Mesothelial cell of epicardium (in vitro differentiated cells): ENCODE measurements around the gene NFKBIZ. TPM values are rescaled to one million over a fixed set of nuclear protein-coding genes. Genes with fewer than 3 reads are reported as not detected.

Source experiments
- DNase-seq, 2 experiments: peaks; one replicate each; pipeline ENCODE4 v3.0.0; 2021; ENCODE audit warnings: low spot score in 2 of 2; ENCODE audit not compliant: unreplicated experiment in 2 of 2
- H3K27ac Mint-ChIP-seq: 2 replicates; pipeline ENCODE4 v1.8.0; 2021; ENCODE audit warnings: mixed read lengths
- H3K27me3 Mint-ChIP-seq: 2 replicates; pipeline ENCODE4 v1.8.0; 2021; ENCODE audit warnings: low read depth, mixed read lengths
- H3K36me3 Mint-ChIP-seq: 2 replicates; pipeline ENCODE4 v1.8.0; 2021; ENCODE audit warnings: mixed read lengths
- H3K4me1 Mint-ChIP-seq: 2 replicates; pipeline ENCODE4 v1.8.0; 2021; ENCODE audit warnings: mixed read lengths
- H3K4me3 Mint-ChIP-seq: 2 replicates; pipeline ENCODE4 v1.8.0; 2021; ENCODE audit warnings: mild to moderate bottlenecking, moderate library complexity, mixed read lengths
- H3K9me3 Mint-ChIP-seq: 2 replicates; pipeline ENCODE4 v1.8.0; 2021; ENCODE audit warnings: mixed read lengths
- total RNA-seq: library from RNA; stranded (reverse); gene quantifications from 3 replicates; pipeline ENCODE4 v1.2.1, GENCODE V29; 2021
- TF ChIP-seq, protein P1 (sequence below): fragments of 200-600 bp; sonication (generic); IDR thresholded peaks from one replicate; pipeline ENCODE4 v1.5.0; 2021; ENCODE audit warnings: antibody characterized with exemption; ENCODE audit not compliant: unreplicated experiment

NFKBIZ gene
- 134 to 142 TPM (median 136 TPM) in 3 replicates for total RNA-seq

DNA sequence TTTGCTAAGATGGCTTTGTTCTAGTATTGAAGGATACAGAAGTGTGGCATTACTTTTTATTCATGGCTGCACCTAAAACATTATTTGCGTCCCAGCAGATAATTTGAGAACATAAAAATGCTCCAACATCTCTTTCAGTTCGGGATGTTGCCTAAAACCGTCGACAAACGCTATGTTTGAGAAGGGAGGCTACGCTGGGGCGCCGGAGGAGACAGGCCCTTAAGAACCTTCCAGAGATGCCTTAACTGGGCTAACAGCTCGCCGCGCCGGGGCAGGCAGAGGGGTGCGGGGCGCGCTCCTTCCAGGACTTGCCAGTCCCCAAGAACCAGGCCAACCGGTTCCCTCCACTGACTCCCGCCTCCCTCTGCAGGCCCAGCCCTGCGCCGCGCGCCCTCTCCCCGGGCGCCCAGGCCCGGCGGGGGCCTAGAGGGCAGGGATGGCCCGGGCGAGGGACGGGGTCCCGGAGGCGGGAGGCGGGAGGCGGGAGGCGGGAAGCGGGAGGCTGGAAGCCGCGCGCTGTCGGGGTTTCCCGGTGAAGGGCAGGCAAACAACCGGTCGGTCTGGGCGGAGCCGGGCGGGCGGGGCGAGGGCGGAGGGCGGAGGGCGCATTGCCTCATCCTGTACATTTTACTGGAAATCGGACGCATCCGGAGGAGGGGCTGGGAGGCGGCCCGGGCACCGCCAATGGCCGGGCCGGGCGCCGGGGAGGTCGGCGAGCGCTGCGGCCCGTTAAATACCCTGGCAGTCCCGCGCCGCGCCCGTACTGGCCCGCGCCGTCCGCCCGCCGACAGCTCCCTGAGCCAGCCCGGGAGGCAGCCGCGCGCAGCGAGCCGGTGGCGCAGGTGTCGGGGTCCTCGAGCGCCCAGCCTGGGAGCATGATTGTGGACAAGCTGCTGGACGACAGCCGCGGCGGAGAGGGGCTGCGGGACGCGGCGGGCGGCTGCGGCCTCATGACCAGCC is at the start of gene NFKBIZ:
Gene NFKBIZ (plus strand): TSS at position 761 of the 960 bp plus-strand sequence. CDS start 115 bp downstream, at position 876.
- peaks cover 39% of the 10 kb centered on the region for H3K4me1 Mint-ChIP-seq
- no peaks in the 10 kb centered on the region for H3K27me3 Mint-ChIP-seq
- H3K36me3 Mint-ChIP-seq = peaks cover 29% of the 10 kb centered on the region
- peak within 1 kb of the TSS; percentile 90 for H3K4me3 Mint-ChIP-seq
- peak within 1 kb of the TSS; percentile 98 for H3K27ac Mint-ChIP-seq
- peak; percentile 76 to 88 for DNase-seq
- H3K9me3 Mint-ChIP-seq = no peaks in the 10 kb centered on the region
- TF ChIP-seq, protein P1, sequence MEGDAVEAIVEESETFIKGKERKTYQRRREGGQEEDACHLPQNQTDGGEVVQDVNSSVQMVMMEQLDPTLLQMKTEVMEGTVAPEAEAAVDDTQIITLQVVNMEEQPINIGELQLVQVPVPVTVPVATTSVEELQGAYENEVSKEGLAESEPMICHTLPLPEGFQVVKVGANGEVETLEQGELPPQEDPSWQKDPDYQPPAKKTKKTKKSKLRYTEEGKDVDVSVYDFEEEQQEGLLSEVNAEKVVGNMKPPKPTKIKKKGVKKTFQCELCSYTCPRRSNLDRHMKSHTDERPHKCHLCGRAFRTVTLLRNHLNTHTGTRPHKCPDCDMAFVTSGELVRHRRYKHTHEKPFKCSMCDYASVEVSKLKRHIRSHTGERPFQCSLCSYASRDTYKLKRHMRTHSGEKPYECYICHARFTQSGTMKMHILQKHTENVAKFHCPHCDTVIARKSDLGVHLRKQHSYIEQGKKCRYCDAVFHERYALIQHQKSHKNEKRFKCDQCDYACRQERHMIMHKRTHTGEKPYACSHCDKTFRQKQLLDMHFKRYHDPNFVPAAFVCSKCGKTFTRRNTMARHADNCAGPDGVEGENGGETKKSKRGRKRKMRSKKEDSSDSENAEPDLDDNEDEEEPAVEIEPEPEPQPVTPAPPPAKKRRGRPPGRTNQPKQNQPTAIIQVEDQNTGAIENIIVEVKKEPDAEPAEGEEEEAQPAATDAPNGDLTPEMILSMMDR = no peak

- H3K27me3 Mint-ChIP-seq = no peaks in the 10 kb centered on the region
- no peak overlapping the region for H3K27ac Mint-ChIP-seq
- H3K4me1 Mint-ChIP-seq = peaks cover 2% of the 10 kb centered on the region
- peaks cover 6% of the 10 kb centered on the region for H3K9me3 Mint-ChIP-seq
- H3K36me3 Mint-ChIP-seq = peaks cover 29% of the 10 kb centered on the region
- TF ChIP-seq, protein P1 = no peak
- no peak for DNase-seq
- no peak overlapping the region for H3K4me3 Mint-ChIP-seq
Measured at GRCh38 chr3:101801174-101801573, 48.1 kb upstream of the NFKBIZ start.

DNA sequence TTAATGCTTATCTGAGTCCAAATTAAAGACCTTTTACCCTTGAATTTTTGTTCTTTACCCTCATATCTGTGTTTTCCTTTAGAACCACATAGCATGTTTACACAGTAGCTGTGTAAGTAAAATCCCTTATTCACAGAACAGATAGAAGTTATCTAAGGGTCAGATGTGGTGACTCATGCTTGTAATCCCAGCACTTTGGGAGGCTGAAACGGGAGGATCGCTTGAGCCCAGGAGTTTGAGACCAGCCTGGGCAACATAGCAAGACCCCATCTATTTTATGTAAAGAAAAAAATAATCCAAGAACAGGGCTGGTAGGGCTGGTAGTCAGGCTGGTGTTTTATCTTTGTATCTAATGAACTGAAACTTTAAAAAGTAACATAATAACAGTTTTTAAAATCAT is 47.1 kb upstream of the NFKBIZ start:
- Mint-ChIP-seq H3K36me3 (peaks cover 23% of the 10 kb centered on the region), H3K9me3 (peaks cover 6% of the 10 kb centered on the region), H3K27me3 (no peaks in the 10 kb centered on the region), H3K4me1 (peaks cover 5% of the 10 kb centered on the region), H3K27ac (no peak overlapping the region), H3K4me3 (no peak overlapping the region)
- DNase-seq = no peak
- TF ChIP-seq, protein P1 = no peak

DNA sequence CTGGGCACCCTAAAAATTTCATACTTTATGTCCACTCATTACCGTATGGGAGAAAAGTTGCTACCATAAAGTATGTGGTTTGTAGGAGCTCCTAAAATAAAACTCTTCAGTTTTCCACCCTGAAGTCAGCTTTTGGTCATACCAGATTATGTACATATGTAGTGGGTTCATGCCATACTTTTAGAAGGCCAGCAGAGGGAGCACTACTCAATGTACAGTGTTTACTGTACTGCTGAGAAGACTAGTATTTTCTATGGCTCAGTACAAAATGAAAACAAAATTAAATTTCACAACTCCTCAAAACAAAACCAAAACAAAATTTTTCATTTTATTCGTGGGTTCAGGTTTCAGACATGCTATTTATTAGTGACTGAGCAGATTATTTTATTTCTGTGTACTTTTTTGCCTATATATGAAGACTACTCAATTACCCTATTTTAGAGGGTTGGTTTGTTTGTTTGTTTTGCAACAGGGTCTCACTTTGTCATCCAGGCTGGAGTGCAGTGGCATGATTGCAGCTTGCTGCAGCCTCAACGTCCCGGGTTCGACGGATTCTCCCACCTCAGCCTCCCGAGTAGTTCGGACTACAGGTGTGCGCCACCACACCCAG is 46.0 kb upstream of the NFKBIZ start:
- no peak overlapping the region for H3K27ac Mint-ChIP-seq
- H3K4me1 Mint-ChIP-seq = peaks cover 5% of the 10 kb centered on the region
- H3K4me3 Mint-ChIP-seq = no peak overlapping the region
- TF ChIP-seq, protein P1 = peak; percentile 86
- H3K9me3 Mint-ChIP-seq = peaks cover 6% of the 10 kb centered on the region
- peaks cover 20% of the 10 kb centered on the region for H3K36me3 Mint-ChIP-seq
- no peaks in the 10 kb centered on the region for H3K27me3 Mint-ChIP-seq
- no peak for DNase-seq

- Mint-ChIP-seq H3K4me3 (no peak overlapping the region), H3K9me3 (peaks cover 6% of the 10 kb centered on the region), H3K36me3 (peaks cover 18% of the 10 kb centered on the region), H3K27me3 (no peaks in the 10 kb centered on the region), H3K27ac (no peak overlapping the region), H3K4me1 (peaks cover 6% of the 10 kb centered on the region)
- TF ChIP-seq, protein P1 = no peak
- DNase-seq = no peak
Measured at GRCh38 chr3:101803939-101804338, 45.4 kb upstream of the NFKBIZ start.
